ENCODE measurements around the gene SFTPD.

GRCh38 chr10:79890469-79890868 is 58.4 kb downstream of the SFTPD start:
- no peak for TF ChIP-seq CTCF (conservative IDR thresholded peaks at IDR 0.05; ENCODE audit: low read length)
- TF ChIP-seq EZH2phosphoT487 (IDR thresholded peaks at IDR 0.05; ENCODE audit: borderline replicate concordance), result no peak
